CD14-positive monocyte (primary cell): ENCODE measurements around the gene TPX2. TPM values are rescaled to one million over a fixed set of nuclear protein-coding genes. Genes with fewer than 3 reads are reported as not detected.

ENCODE experiments used
- DNase-seq, 3 donors: peaks; one replicate each; pipeline ENCODE4 v3.0.0-alpha.2; 2011 to 2022
- H2AFZ ChIP-seq: 2 replicates; pipeline ENCODE4 v1.6.0; 2012; ENCODE audit warnings: mild to moderate bottlenecking, low read depth, low read length, inconsistent platforms; ENCODE audit not compliant: insufficient read depth, poor library complexity, severe bottlenecking
- H3K27ac ChIP-seq, 2 donors: 1 replicate in 1 of 2; 2 replicates in 1 of 2; pipeline ENCODE4 v1.5.1; 2012 to 2013; ENCODE audit warnings: low read length in 2 of 2, control low read depth in 1 of 2, inconsistent platforms in 1 of 2, low read depth in 1 of 2, mild to moderate bottlenecking in 1 of 2
- H3K27me3 ChIP-seq, 2 donors: one replicate each; pipeline versions ENCODE4 v1.6.0 to v1.6.1; 2011 to 2013; ENCODE audit warnings: low read length in 2 of 2; ENCODE audit not compliant: control insufficient read depth in 2 of 2, insufficient read depth in 2 of 2
- H3K36me3 ChIP-seq, 2 donors: replicated peaks in 1 of 2; 1 replicate in 1 of 2; 2 replicates in 1 of 2; pipeline versions ENCODE4 v1.5.1 to v1.6.1; 2012 to 2013; ENCODE audit warnings: low read length in 2 of 2, control low read depth in 1 of 2, inconsistent platforms in 1 of 2, mild to moderate bottlenecking in 1 of 2; ENCODE audit not compliant: insufficient read depth in 2 of 2, control insufficient read depth in 1 of 2
- H3K4me1 ChIP-seq, 2 donors: 1 replicate in 1 of 2; 2 replicates in 1 of 2; pipeline versions ENCODE4 v1.5.1 to v1.6.1; 2012 to 2013; ENCODE audit warnings: low read length in 2 of 2, control low read depth in 1 of 2, inconsistent platforms in 1 of 2, mild to moderate bottlenecking in 1 of 2, moderate library complexity in 1 of 2; ENCODE audit not compliant: insufficient read depth in 2 of 2, control insufficient read depth in 1 of 2
- H3K4me2 ChIP-seq: replicated peaks from 2 replicates; pipeline ENCODE3; 2012; ENCODE audit warnings: low read length, moderate library complexity, mild to moderate bottlenecking; ENCODE audit not compliant: poor library complexity, severe bottlenecking; ENCODE audit errors: extremely low read depth
- H3K4me3 ChIP-seq, 3 experiments: fragments of 200-600 bp in 1 of 3; sonication (generic) in 1 of 3; replicated peaks in 1 of 3; 1 replicate in 2 of 3; 2 replicates in 1 of 3; pipeline ENCODE4 v1.5.1; 2011 to 2013; ENCODE audit warnings: low read length in 3 of 3, mild to moderate bottlenecking in 3 of 3, control low read depth in 2 of 3, low read depth in 2 of 3, inconsistent platforms in 1 of 3, moderate library complexity in 1 of 3
- H3K79me2 ChIP-seq: 2 replicates; pipeline ENCODE4 v1.6.0; 2012; ENCODE audit warnings: mild to moderate bottlenecking, control low read depth, inconsistent platforms, low read length, moderate library complexity; ENCODE audit not compliant: insufficient read depth
- H3K9ac ChIP-seq: 2 replicates; pipeline ENCODE4 v1.6.0; 2017; ENCODE audit warnings: low read length, mild to moderate bottlenecking; ENCODE audit not compliant: insufficient read depth, poor library complexity, severe bottlenecking
- H3K9me3 ChIP-seq, 2 donors: replicated peaks in 1 of 2; 1 replicate in 1 of 2; 2 replicates in 1 of 2; pipeline versions ENCODE4 v1.5.1 to v1.6.1; 2012 to 2013; ENCODE audit warnings: low read length in 2 of 2, control low read depth in 1 of 2; ENCODE audit not compliant: control insufficient read depth in 1 of 2, insufficient read depth in 1 of 2
- H4K20me1 ChIP-seq: 2 replicates; pipeline ENCODE4 v1.6.0; 2012; ENCODE audit warnings: mild to moderate bottlenecking, low read length, control low read depth, moderate library complexity; ENCODE audit not compliant: insufficient read depth
- H3K27ac Mint-ChIP-seq, 7 donors: one replicate each; pipeline ENCODE4 v1.8.0; 2020; ENCODE audit warnings: mild to moderate bottlenecking in 7 of 7, mixed read lengths in 7 of 7, moderate library complexity in 6 of 7, inconsistent platforms in 2 of 7
- H3K27me3 Mint-ChIP-seq, 3 donors: one replicate each; pipeline ENCODE4 v1.8.0; 2021 to 2022; ENCODE audit warnings: low read depth in 3 of 3, mild to moderate bottlenecking in 3 of 3, mixed read lengths in 3 of 3, moderate library complexity in 3 of 3, inconsistent platforms in 1 of 3
- H3K36me3 Mint-ChIP-seq, 2 donors: one replicate each; pipeline ENCODE4 v1.8.0; 2020; ENCODE audit warnings: mixed read lengths in 2 of 2, inconsistent platforms in 1 of 2, mild to moderate bottlenecking in 1 of 2
- H3K4me1 Mint-ChIP-seq: one replicate; pipeline ENCODE4 v1.8.0; 2020; ENCODE audit warnings: mild to moderate bottlenecking, mixed read lengths
- H3K4me3 Mint-ChIP-seq, 2 donors: one replicate each; pipeline ENCODE4 v1.8.0; 2020; ENCODE audit warnings: mild to moderate bottlenecking in 2 of 2, mixed read lengths in 2 of 2, moderate library complexity in 1 of 2
- H3K9me3 Mint-ChIP-seq, 7 donors: one replicate each; pipeline ENCODE4 v1.8.0; 2020 to 2022; ENCODE audit warnings: mixed read lengths in 7 of 7, mild to moderate bottlenecking in 6 of 7, moderate library complexity in 6 of 7, inconsistent platforms in 2 of 7
- CTCF ChIP-seq: fragments of 200-600 bp; IDR thresholded peaks from one replicate; pipeline ENCODE4 v1.8.0; 2022; ENCODE audit warnings: antibody characterized with exemption, mild to moderate bottlenecking
- WGBS: methylation state at CpG from one replicate; pipeline ENCODE4 v1.1.5; 2013; ENCODE audit warnings: missing lambda C conversion rate; ENCODE audit not compliant: insufficient coverage; 5-methylcytosine and 5-hydroxymethylcytosine counted together
- intact Hi-C, 2 donors: fragments of 100-400 bp; cut with micrococcal nuclease; formaldehyde crosslinking; loops; one replicate each; pipeline versions ENCODE4 v1.15.0 to v1.15.1; 2023
- polyA plus RNA-seq, 3 donors: library from polyadenylated mRNA; depleted of rRNA in 1 of 3; unstranded in 2 of 3; stranded (reverse) in 1 of 3; fragments of 300-500 nt in 2 of 3; fragments of >200 nt in 1 of 3; fragmentation: Illumina TruSeq in 2 of 3; gene quantifications; 1 replicate in 2 of 3; 2 replicates in 1 of 3; pipeline ENCODE4 v1.2.3, GENCODE V29; 2012 to 2021

The TPX2 gene
- polyA plus RNA-seq, 3 donors = 0.06 TPM; not detected in 2

DNA sequence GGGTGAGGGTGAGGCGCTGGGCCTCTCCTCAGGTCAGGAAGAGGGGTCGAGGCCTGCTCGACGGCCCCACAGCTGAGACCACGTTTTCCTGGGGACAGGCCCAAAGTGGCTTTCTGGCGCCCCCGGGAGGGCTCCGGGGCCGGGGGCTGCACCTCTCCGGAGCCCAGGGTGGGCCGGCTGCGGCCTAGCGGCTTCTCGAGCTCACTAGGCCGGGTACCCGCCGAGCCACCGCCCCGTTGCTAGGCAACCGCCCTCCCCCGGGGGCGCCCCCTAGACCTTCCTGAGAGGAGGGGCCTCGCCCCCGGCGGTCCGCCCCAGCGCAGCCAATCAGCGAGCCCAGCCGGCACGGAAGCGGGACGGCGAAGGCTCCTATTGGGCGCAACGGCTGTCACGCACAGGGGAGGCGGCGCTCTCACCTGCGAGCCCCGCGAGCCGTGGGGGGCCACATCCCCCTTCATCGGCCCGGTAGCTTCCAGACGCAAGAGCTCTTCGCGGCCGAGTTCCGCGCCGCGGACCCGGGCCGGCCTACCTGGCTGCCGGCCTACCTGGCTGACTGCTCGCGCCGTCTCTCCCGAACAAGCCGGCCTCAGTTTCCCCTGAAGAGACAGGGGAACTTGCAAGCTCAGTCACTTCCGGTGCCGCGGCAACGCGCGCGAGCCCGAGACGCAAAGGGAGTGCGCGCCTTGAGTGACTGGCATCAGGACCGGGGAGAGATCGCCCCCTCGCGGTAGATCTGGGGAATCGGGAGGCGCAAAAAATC lies 15.6 kb upstream of the TPX2 start:
- Histone ChIP-seq H3K4me1 (peaks cover 45 to 59% of the 10 kb centered on the region in 2 donors), H3K4me2 (peak overlapping the region; percentile 86), H4K20me1 (peaks cover 29% of the 10 kb centered on the region), H3K36me3 (peaks cover 23 to 32% of the 10 kb centered on the region in 2 donors), H3K9me3 (no peaks in the 10 kb centered on the region), H3K4me3 (peak overlapping the region; percentile 77 to 98 (median 81)), H3K9ac (peak overlapping the region; percentile 99), H2AFZ (peak overlapping the region; percentile 98), H3K27me3 (no peaks in the 10 kb centered on the region), H3K27ac (peak overlapping the region; percentile 91 to 99), H3K79me2 (peaks cover 46% of the 10 kb centered on the region)
- Mint-ChIP-seq H3K27me3 (peaks cover 0 to 2% (median 0%) of the 10 kb centered on the region in 3 donors), H3K27ac (peak overlapping the region; percentile 90 to 98 (median 94)), H3K4me1 (peaks cover 61% of the 10 kb centered on the region), H3K9me3 (no peaks in the 10 kb centered on the region), H3K36me3 (peaks cover 30 to 35% of the 10 kb centered on the region in 2 donors), H3K4me3 (peak overlapping the region; percentile 96)
- intact Hi-C loops = loop anchor here (2.0 to 5.0 kb wide), 4 partner anchors 27 to 161 kb away; no protein-coding TSS in a partner anchor
- whole genome bisulfite sequencing = under 1% methylated on average over 72 of the region's 77 CpGs
- peak; percentile 93 to 98 (median 97) for DNase-seq
- TF ChIP-seq CTCF = peak; percentile 89

GRCh38 chr20:31731321-31731717 lies 7.8 kb upstream of the TPX2 start:
- no peaks in the 10 kb centered on the region for H3K36me3 ChIP-seq
- Mint-ChIP-seq H3K27me3 (peaks cover 2 to 6% (median 3%) of the 10 kb centered on the region in 3 donors), H3K4me1 (peaks cover 28% of the 10 kb centered on the region), H3K4me3 (no peak overlapping the region), H3K36me3 (no peaks in the 10 kb centered on the region), H3K9me3 (no peaks in the 10 kb centered on the region), H3K27ac (no peak overlapping the region)
- H3K27ac ChIP-seq = no peak overlapping the region
- no peak overlapping the region for H3K4me2 ChIP-seq
- no peak for DNase-seq
- no peak overlapping the region for H2AFZ ChIP-seq
- no peaks in the 10 kb centered on the region for H3K79me2 ChIP-seq
- no peak for TF ChIP-seq CTCF
- no peak overlapping the region for H3K9ac ChIP-seq
- no peaks in the 10 kb centered on the region for H3K9me3 ChIP-seq
- no peaks in the 10 kb centered on the region for H4K20me1 ChIP-seq
- no peak overlapping the region for H3K4me3 ChIP-seq
- no peaks in the 10 kb centered on the region for H3K27me3 ChIP-seq
- intact Hi-C loops = no loop called here
- H3K4me1 ChIP-seq = peaks cover 14 to 19% of the 10 kb centered on the region in 2 donors
- 82% methylated on average over 2 of the region's 6 CpGs for WGBS
